IMR-90 (cell line): ENCODE measurements around the gene UXS1. TPM values are rescaled to one million over a fixed set of nuclear protein-coding genes. Genes with fewer than 3 reads are reported as not detected.
A peak's percentile ranks its signal among the peaks of the same experiment; 100 is the strongest.

Source experiments
- ATAC-seq: fragments of 200-7000 bp; cut with Tn5 transposase; 2 replicates; pipeline ENCODE4 v1.9.1; 2020; ENCODE audit warnings: low read depth, mild to moderate bottlenecking, moderate library complexity
- BruUV-seq: library from RNA; stranded (reverse); fragments of 400-500 nt; replicated peaks from 2 replicates; lab custom pipeline; 2021; lab: Mats Ljungman, UMichigan
- CTCF ChIA-PET: fragments of 300-600 bp; formaldehyde crosslinking; extraction: SDS; loops from one replicate; lab custom pipeline; 2021; ENCODE audit warnings: antibody characterized with exemption; lab: Yijun Ruan, JAX
- POLR2A ChIA-PET: fragments of 300-600 bp; sonication (Branson Sonifier 250); formaldehyde crosslinking; loops from one replicate; lab custom pipeline; 2022; ENCODE audit warnings: antibody characterized with exemption; ENCODE audit not compliant: unreplicated experiment; lab: Charles Lee
- DNase-seq: peaks from one replicate; pipeline ENCODE4 v3.0.0; 2013
- H2AFZ ChIP-seq: replicated peaks from 2 replicates; pipeline ENCODE3; 2013; ENCODE audit warnings: low read length, mild to moderate bottlenecking; ENCODE audit not compliant: poor library complexity
- H2AK5ac ChIP-seq: 2 replicates; pipeline ENCODE4 v1.6.1; 2013; ENCODE audit warnings: low read depth, low read length, inconsistent platforms
- H2AK9ac ChIP-seq: replicated peaks from 2 replicates; pipeline ENCODE3; 2013; ENCODE audit warnings: mild to moderate bottlenecking, low read depth, low read length, moderate library complexity; ENCODE audit not compliant: poor library complexity
- H2BK120ac ChIP-seq: 2 replicates; pipeline ENCODE4 v1.6.1; 2013; ENCODE audit warnings: low read depth, low read length, inconsistent platforms
- H2BK15ac ChIP-seq: 3 replicates; pipeline ENCODE4 v1.6.1; 2013; ENCODE audit warnings: low read depth, low read length, inconsistent platforms
- H2BK20ac ChIP-seq: 2 replicates; pipeline ENCODE4 v1.6.1; 2013; ENCODE audit warnings: low read depth, mild to moderate bottlenecking, inconsistent platforms, low read length, moderate library complexity
- H2BK5ac ChIP-seq: 2 replicates; pipeline ENCODE4 v1.6.1; 2013; ENCODE audit warnings: mild to moderate bottlenecking, low read depth, low read length, inconsistent platforms; ENCODE audit not compliant: poor library complexity, severe bottlenecking
- H3K14ac ChIP-seq: replicated peaks from 2 replicates; pipeline ENCODE4 v1.6.1; 2013; ENCODE audit warnings: low read depth, low read length, inconsistent platforms
- H3K18ac ChIP-seq: 2 replicates; pipeline ENCODE4 v1.6.1; 2013; ENCODE audit warnings: low read depth, low read length, control low read depth
- H3K23ac ChIP-seq: 2 replicates; pipeline ENCODE4 v1.6.1; 2013; ENCODE audit warnings: low read depth, low read length, inconsistent platforms
- H3K27ac ChIP-seq: 2 replicates; pipeline ENCODE4 v1.5.1; 2013; ENCODE audit warnings: mild to moderate bottlenecking, control low read depth, low read length; ENCODE audit not compliant: insufficient read depth
- H3K27me3 ChIP-seq: 2 replicates; pipeline ENCODE4 v1.6.1; 2013; ENCODE audit warnings: low read length; ENCODE audit not compliant: control insufficient read depth, insufficient read depth
- H3K36me3 ChIP-seq: 2 replicates; pipeline ENCODE4 v1.6.1; 2013; ENCODE audit warnings: low read length, mixed read lengths; ENCODE audit not compliant: control insufficient read depth, insufficient read depth
- H3K4ac ChIP-seq: 2 replicates; pipeline ENCODE4 v1.6.1; 2013; ENCODE audit warnings: low read depth, low read length, inconsistent platforms
- H3K4me1 ChIP-seq: 2 replicates; pipeline ENCODE4 v1.6.1; 2013; ENCODE audit warnings: low read length, mixed read lengths; ENCODE audit not compliant: control insufficient read depth, insufficient read depth
- H3K4me2 ChIP-seq: 2 replicates; pipeline ENCODE4 v1.6.1; 2013; ENCODE audit warnings: low read depth, mild to moderate bottlenecking, control low read depth, low read length, moderate library complexity
- H3K4me3 ChIP-seq: 2 replicates; pipeline ENCODE4 v1.5.1; 2013; ENCODE audit warnings: low read depth, mild to moderate bottlenecking, control low read depth, low read length, moderate library complexity; ENCODE audit not compliant: insufficient read depth
- H3K56ac ChIP-seq: 2 replicates; pipeline ENCODE4 v1.6.1; 2013; ENCODE audit warnings: low read length, inconsistent platforms; ENCODE audit not compliant: insufficient read depth; ENCODE audit errors: extremely low read depth
- H3K79me1 ChIP-seq, 2 experiments: 2 replicates each; pipeline ENCODE4 v1.6.1; 2013; ENCODE audit warnings: low read length in 2 of 2, inconsistent platforms in 1 of 2, low read depth in 1 of 2
- H3K9ac ChIP-seq: 2 replicates; pipeline ENCODE4 v1.6.1; 2013; ENCODE audit warnings: low read depth, low read length, control low read depth
- H3K9me1 ChIP-seq: 2 replicates; pipeline ENCODE4 v1.6.1; 2013; ENCODE audit warnings: low read length, inconsistent platforms; ENCODE audit not compliant: insufficient read depth
- H3K9me3 ChIP-seq: 2 replicates; pipeline ENCODE4 v1.6.1; 2013; ENCODE audit warnings: low read length; ENCODE audit not compliant: control insufficient read depth, insufficient read depth
- H4K20me1 ChIP-seq: 2 replicates; pipeline ENCODE4 v1.6.1; 2013; ENCODE audit warnings: low read length, inconsistent platforms; ENCODE audit not compliant: insufficient read depth
- H4K5ac ChIP-seq: 2 replicates; pipeline ENCODE4 v1.6.1; 2013; ENCODE audit warnings: mild to moderate bottlenecking, low read depth, low read length, control low read depth
- H4K8ac ChIP-seq, 2 experiments: 2 replicates each; pipeline ENCODE4 v1.6.1; 2013; ENCODE audit warnings: low read depth in 2 of 2, low read length in 2 of 2, control low read depth in 1 of 2, inconsistent platforms in 1 of 2
- H4K91ac ChIP-seq: 2 replicates; pipeline ENCODE4 v1.6.1; 2013; ENCODE audit warnings: low read depth, low read length, inconsistent platforms; ENCODE audit not compliant: insufficient read depth
- CEBPB ChIP-seq: IDR thresholded peaks from 2 replicates; pipeline ENCODE4 v1.6.1; 2012; ENCODE audit warnings: low read depth, low read length, improper control_type of control experiment
- MAFK ChIP-seq: IDR thresholded peaks from 2 replicates; pipeline ENCODE4 v1.6.1; 2012; ENCODE audit warnings: low read depth, low read length, improper control_type of control experiment
- MAZ ChIP-seq: IDR thresholded peaks from 2 replicates; pipeline ENCODE4 v1.6.1; 2012; ENCODE audit warnings: low read depth, mild to moderate bottlenecking, low read length, improper control_type of control experiment, moderate library complexity, borderline replicate concordance
- SMC3 ChIP-seq: fragments of 150-350 bp; IDR thresholded peaks from 2 replicates; pipeline ENCODE4 v1.6.1; 2016; ENCODE audit warnings: low read depth, mild to moderate bottlenecking, antibody characterized with exemption, low read length, moderate library complexity
- whole genome bisulfite sequencing, 2 experiments: methylation state at CpG; one replicate each; pipeline versions ENCODE4 v1.1.5 to v1.1.7; 2013; ENCODE audit warnings: missing lambda C conversion rate in 2 of 2; ENCODE audit not compliant: insufficient read length in 1 of 2; ENCODE audit errors: extremely low coverage in 2 of 2; 5-methylcytosine and 5-hydroxymethylcytosine counted together
- dilution Hi-C: fragments of 300-500 bp; cut with HindIII; formaldehyde crosslinking; loops from one replicate; pipeline ENCODE4 v1.14.3; 2018; ENCODE audit warnings: low sequenced_read_pairs; ENCODE audit not compliant: unreplicated experiment
- in situ Hi-C: fragments of 300-500 bp; cut with MboI; formaldehyde crosslinking; loops from 3 replicates; pipeline ENCODE4 v1.14.3; 2019; ENCODE audit warnings: low sequenced_read_pairs, inconsistent platforms, mixed read lengths
- intact Hi-C: fragments of 100-400 bp; cut with micrococcal nuclease; formaldehyde crosslinking; loops from 2 replicates; pipeline ENCODE4 v1.10.0; 2022
- polyA plus RNA-seq, 3 experiments: library from polyadenylated mRNA; depleted of rRNA; stranded (reverse); fragments of >200 nt; gene quantifications; 2 replicates each; pipeline ENCODE4 v1.2.3, GENCODE V29; 2012; ENCODE audit warnings: low replicate concordance in 1 of 3
- total RNA-seq: library from RNA; depleted of rRNA; stranded (reverse); fragments of >200 nt; gene quantifications from 2 replicates; pipeline ENCODE4 v1.2.3, GENCODE V29; 2012

The UXS1 gene
- total and polyA plus RNA-seq, 2 of the 4 experiments (the other 2 are of a cell fraction), result 33.7 to 54.3 TPM

DNA sequence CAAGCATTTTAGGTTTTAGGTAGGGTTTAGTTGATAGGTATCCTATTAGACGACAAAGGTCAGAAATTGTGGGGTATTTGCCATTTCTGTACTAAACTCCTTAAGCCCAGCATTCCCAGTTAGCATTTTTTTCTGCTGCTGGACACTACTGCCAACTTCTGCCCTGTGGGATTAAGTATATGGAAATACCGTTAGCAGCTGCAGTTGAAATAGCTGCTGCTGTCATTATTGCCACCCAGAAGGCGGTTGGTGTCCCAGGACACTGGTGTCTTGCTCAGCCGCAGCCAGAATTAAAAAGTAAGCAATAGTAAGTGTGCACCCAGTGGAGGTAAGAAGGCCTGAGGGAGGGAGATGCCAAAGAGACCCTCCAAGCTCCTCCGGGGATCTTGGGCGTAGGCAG, 1.9 kb upstream of the UXS1 start:
- Histone ChIP-seq H3K9ac (no peak overlapping the region), H2AK9ac (no peak overlapping the region), H3K56ac (no peak overlapping the region), H2AFZ (no peak overlapping the region), H2BK15ac (no peak overlapping the region), H2BK20ac (no peak overlapping the region), H2AK5ac (no peak overlapping the region), H4K8ac (no peak overlapping the region), H3K9me3 (no peaks in the 10 kb centered on the region), H2BK120ac (no peak overlapping the region), H3K36me3 (no peaks in the 10 kb centered on the region), H3K79me1 (peaks cover 3 to 23% of the 10 kb centered on the region in 2 experiments), H3K27ac (no peak overlapping the region), H4K20me1 (0 out of 2 replicates have a peak, but pooled peaks cover 8% of the 10 kb centered on the region), H4K91ac (no peak overlapping the region), H3K27me3 (no peaks in the 10 kb centered on the region), H3K4ac (0 out of 2 replicates have a peak overlapping the region, but pooled peaks have one; percentile 16), H3K18ac (no peak overlapping the region), H3K14ac (no peak overlapping the region), H4K5ac (no peak overlapping the region), H2BK5ac (no peak overlapping the region), H3K9me1 (peaks cover 5% of the 10 kb centered on the region; the same call in 1 of the 2 replicates), H3K4me1 (peaks cover 8% of the 10 kb centered on the region), H3K23ac (no peak overlapping the region), H3K4me3 (no peak overlapping the region), H3K4me2 (no peak overlapping the region)
- TF ChIP-seq MAFK (no peak), CEBPB (no peak), MAZ (no peak), SMC3 (no peak)
- 50% methylated on average over 2 of the region's 6 CpGs; no CpG with 5 or more reads in 1 of the 2 experiments for WGBS, 2 experiments
- ChIA-PET POLR2A (no interaction called here), CTCF (no interaction called here)
- no peak for DNase-seq
- in situ Hi-C loops (no loop called here), intact Hi-C loops (loop anchor here (10.0 kb wide), 1 partner anchor 621 kb away; no protein-coding TSS in a partner anchor), dilution Hi-C loops (no loop called here)
- no peak for ATAC-seq
- BruUV-seq, result no TSS peak
